Effector memory CD4-positive, alpha-beta T cell (primary cell): Measurements from ENCODE around the gene FAM193B.
A peak's percentile ranks its signal among the peaks of the same experiment; 100 is the strongest.

Source experiments
- DNase-seq, 3 donors: peaks; one replicate each; pipeline ENCODE4 v3.0.0-alpha.2; 2020
- H3K27ac ChIP-seq: 2 replicates; pipeline ENCODE4 v1.7.0; 2013; ENCODE audit warnings: mild to moderate bottlenecking, low read length, moderate library complexity; ENCODE audit not compliant: insufficient read depth, poor library complexity, severe bottlenecking
- H3K27me3 ChIP-seq: replicated peaks from 2 replicates; pipeline ENCODE4 v1.7.0; 2013; ENCODE audit warnings: mild to moderate bottlenecking, low read length; ENCODE audit not compliant: insufficient read depth, control insufficient read depth, poor library complexity, severe bottlenecking
- H3K36me3 ChIP-seq: 2 replicates; pipeline ENCODE4 v1.7.0; 2013; ENCODE audit warnings: mild to moderate bottlenecking, low read length, moderate library complexity; ENCODE audit not compliant: control insufficient read depth, insufficient read depth
- H3K4me1 ChIP-seq: 2 replicates; pipeline ENCODE4 v1.7.0; 2013; ENCODE audit warnings: low read length, mild to moderate bottlenecking; ENCODE audit not compliant: control insufficient read depth, insufficient read depth, poor library complexity, severe bottlenecking
- H3K4me3 ChIP-seq: 2 replicates; pipeline ENCODE4 v1.7.0; 2013; ENCODE audit warnings: low read length, low read depth, mild to moderate bottlenecking; ENCODE audit not compliant: insufficient read depth, poor library complexity, severe bottlenecking
- H3K9me3 ChIP-seq: 2 replicates; pipeline ENCODE4 v1.7.0; 2013; ENCODE audit warnings: mild to moderate bottlenecking, low read length, moderate library complexity; ENCODE audit not compliant: control insufficient read depth

Gene FAM193B

GRCh38 chr5:177496727-177497291 is 57.6 kb downstream of the FAM193B start:
- Histone ChIP-seq H3K27ac (no peak overlapping the region), H3K4me1 (peaks cover 22% of the 10 kb centered on the region), H3K27me3 (no peaks in the 10 kb centered on the region), H3K9me3 (no peaks in the 10 kb centered on the region), H3K4me3 (peak overlapping the region; percentile 62), H3K36me3 (no peaks in the 10 kb centered on the region)
- no peak for DNase-seq

- peaks cover 22% of the 10 kb centered on the region for H3K4me1 ChIP-seq
- no peaks in the 10 kb centered on the region for H3K9me3 ChIP-seq
- DNase-seq = no peak
- H3K27me3 ChIP-seq = no peaks in the 10 kb centered on the region
- no peak overlapping the region for H3K27ac ChIP-seq
- no peak overlapping the region for H3K4me3 ChIP-seq
- H3K36me3 ChIP-seq = no peaks in the 10 kb centered on the region
These were observed 58.2 kb downstream of the FAM193B start for GRCh38 chr5:177496070-177496726.

GRCh38 chr5:177495243-177496060 is 58.9 kb downstream of the FAM193B start:
- no peak for DNase-seq
- Histone ChIP-seq H3K9me3 (no peaks in the 10 kb centered on the region), H3K27me3 (no peaks in the 10 kb centered on the region), H3K27ac (no peak overlapping the region), H3K4me1 (peaks cover 18% of the 10 kb centered on the region), H3K36me3 (no peaks in the 10 kb centered on the region), H3K4me3 (no peak overlapping the region)

DNA sequence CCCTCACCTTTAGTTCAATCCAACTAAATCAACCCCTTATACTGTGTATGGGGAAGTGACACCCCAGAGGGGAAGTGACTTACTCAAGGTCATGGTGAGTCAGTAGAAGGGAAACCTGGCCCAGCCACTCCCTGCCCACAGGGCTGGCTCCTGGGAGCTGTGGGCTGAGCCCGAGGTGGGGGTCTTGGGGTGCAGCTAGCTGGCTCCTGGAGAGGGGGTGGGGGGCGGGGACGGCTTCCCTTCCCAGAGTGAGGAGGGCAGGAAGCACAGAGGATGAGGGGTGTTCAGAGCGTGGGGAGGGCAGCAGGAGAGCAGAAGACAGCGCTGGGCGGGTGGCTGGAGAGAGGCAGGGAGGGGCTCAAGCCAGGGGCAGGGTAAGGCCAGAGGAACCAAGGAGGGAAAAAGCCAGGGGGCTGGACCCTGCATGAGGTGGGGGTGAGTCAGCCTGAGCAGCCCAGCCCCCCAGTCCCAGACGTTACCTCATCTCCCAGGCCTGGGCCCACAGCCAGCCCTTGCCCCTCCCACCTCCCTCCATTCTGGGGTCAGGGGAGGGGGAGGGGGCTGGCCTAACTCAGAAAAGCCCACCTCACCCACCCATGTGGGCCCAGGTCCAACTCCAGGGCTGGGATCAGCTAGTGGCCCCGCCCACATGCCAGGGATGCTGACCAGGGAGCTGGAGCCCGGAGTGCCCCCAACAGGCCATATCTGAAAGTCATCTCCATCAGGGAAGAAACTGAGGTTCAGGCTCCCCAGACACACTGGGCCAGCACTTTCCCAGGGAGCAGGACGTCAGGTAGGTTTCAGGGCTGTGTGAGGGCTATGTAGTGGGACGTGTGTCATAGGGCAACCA is 59.8 kb downstream of the FAM193B start:
- Histone ChIP-seq H3K9me3 (no peaks in the 10 kb centered on the region), H3K36me3 (no peaks in the 10 kb centered on the region), H3K4me3 (no peak overlapping the region), H3K27ac (no peak overlapping the region), H3K27me3 (no peaks in the 10 kb centered on the region), H3K4me1 (peaks cover 18% of the 10 kb centered on the region)
- no peak for DNase-seq

- Histone ChIP-seq H3K4me1 (peaks cover 18% of the 10 kb centered on the region), H3K4me3 (no peak overlapping the region), H3K9me3 (no peaks in the 10 kb centered on the region), H3K27me3 (no peaks in the 10 kb centered on the region), H3K27ac (no peak overlapping the region), H3K36me3 (no peaks in the 10 kb centered on the region)
- no peak for DNase-seq
These were observed 60.5 kb downstream of the FAM193B start for GRCh38 chr5:177493795-177494345.

DNA sequence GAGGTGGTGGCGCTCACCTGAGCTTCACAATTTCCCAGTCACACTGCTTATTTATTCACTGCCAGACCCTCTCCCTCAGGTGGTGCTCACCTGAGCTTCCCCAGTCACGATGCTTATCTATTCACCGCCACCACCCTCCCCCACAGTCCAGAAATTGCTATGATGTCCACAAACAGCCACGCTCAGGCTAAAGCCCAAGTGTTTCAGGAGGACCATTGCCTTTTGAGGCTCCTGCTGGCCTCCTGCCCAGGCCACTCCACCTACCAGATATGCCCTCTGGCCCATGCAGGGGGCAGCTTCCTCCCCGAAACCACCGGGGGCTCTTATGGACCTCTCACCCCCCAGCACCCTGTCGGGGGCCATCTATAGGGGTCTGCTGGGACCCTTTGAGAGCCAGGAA is 61.5 kb downstream of the FAM193B start:
- Histone ChIP-seq H3K9me3 (no peaks in the 10 kb centered on the region), H3K36me3 (no peaks in the 10 kb centered on the region), H3K4me3 (no peak overlapping the region), H3K27me3 (no peaks in the 10 kb centered on the region), H3K4me1 (peaks cover 13% of the 10 kb centered on the region), H3K27ac (no peak overlapping the region)
- DNase-seq = no peak

GRCh38 chr5:177491983-177492746 is 62.2 kb downstream of the FAM193B start:
- Histone ChIP-seq H3K27me3 (no peaks in the 10 kb centered on the region), H3K4me1 (peaks cover 7% of the 10 kb centered on the region), H3K36me3 (no peaks in the 10 kb centered on the region), H3K4me3 (no peak overlapping the region), H3K9me3 (no peaks in the 10 kb centered on the region), H3K27ac (no peak overlapping the region)
- DNase-seq = no peak

- H3K27me3 ChIP-seq = no peaks in the 10 kb centered on the region
- H3K4me3 ChIP-seq = no peak overlapping the region
- no peak for DNase-seq
- no peaks in the 10 kb centered on the region for H3K9me3 ChIP-seq
- no peak overlapping the region for H3K27ac ChIP-seq
- H3K4me1 ChIP-seq = peaks cover 1% of the 10 kb centered on the region
- H3K36me3 ChIP-seq = no peaks in the 10 kb centered on the region
These were observed 62.9 kb downstream of the FAM193B start for GRCh38 chr5:177491429-177491945.

DNA sequence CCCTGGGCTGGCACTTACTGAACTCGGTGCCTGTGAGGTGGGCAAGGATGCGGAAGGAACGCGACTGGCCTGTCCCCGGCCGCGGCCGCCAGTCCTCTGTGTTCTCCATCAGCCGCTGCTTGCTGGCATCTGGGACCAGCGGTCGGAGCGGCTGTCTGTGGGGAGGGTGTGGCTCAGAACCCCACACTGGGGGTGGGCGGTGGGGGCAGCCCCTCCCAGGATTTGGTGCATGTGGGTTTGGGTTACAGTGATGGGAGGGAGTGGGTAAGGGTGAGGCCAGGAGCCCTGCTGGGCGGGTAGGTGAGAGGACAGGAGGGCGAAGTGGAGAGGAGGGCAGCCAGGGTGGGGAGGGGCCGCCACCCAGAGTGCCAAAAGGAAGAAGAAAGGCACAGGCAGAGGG is 63.4 kb downstream of the FAM193B start:
- no peak for DNase-seq
- Histone ChIP-seq H3K27ac (no peak overlapping the region), H3K4me3 (no peak overlapping the region), H3K4me1 (no peaks in the 10 kb centered on the region), H3K9me3 (no peaks in the 10 kb centered on the region), H3K36me3 (no peaks in the 10 kb centered on the region), H3K27me3 (no peaks in the 10 kb centered on the region)
